H1 (cell line): ENCODE measurements around the gene CD37. TPM values are rescaled to one million over a fixed set of nuclear protein-coding genes. Genes with fewer than 3 reads are reported as not detected.

Source experiments
- CTCF ChIA-PET: fragments of 300-600 bp; sonication (Branson Sonifier 250); formaldehyde crosslinking; loops from one replicate; lab custom pipeline; 2021; ENCODE audit not compliant: partially characterized antibody; lab: Charles Lee
- POLR2A ChIA-PET: fragments of 300-600 bp; sonication (Branson Sonifier 250); formaldehyde crosslinking; loops from one replicate; lab custom pipeline; 2021; ENCODE audit warnings: inconsistent platforms; ENCODE audit not compliant: partially characterized antibody; lab: Charles Lee
- DNase-seq, 2 experiments: peaks; one replicate each; pipeline versions ENCODE4 v3.0.0 to v3.0.0-alpha.2; 2010 to 2022; ENCODE audit warnings: low spot score in 2 of 2, low read depth in 1 of 2, mixed read lengths in 1 of 2
- FAIRE-seq: peaks from 2 replicates; lab custom pipeline; 2011; peaks lifted over from hg19 to GRCh38; lab: Jason Lieb, UNC
- H2AFZ ChIP-seq: 2 replicates; pipeline ENCODE4 v1.8.1; 2012; ENCODE audit warnings: low read length, inconsistent platforms
- H2AK5ac ChIP-seq: 2 replicates; pipeline ENCODE4 v1.6.1; 2013; ENCODE audit warnings: low read depth, low read length
- H2BK120ac ChIP-seq: replicated peaks from 2 replicates; pipeline ENCODE3; 2013; ENCODE audit warnings: low read depth, low read length, inconsistent platforms
- H2BK12ac ChIP-seq: 2 replicates; pipeline ENCODE4 v1.6.1; 2013; ENCODE audit warnings: low read depth, low read length
- H2BK15ac ChIP-seq: 2 replicates; pipeline ENCODE4 v1.6.1; 2013; ENCODE audit warnings: low read length
- H2BK20ac ChIP-seq: 2 replicates; pipeline ENCODE4 v1.6.1; 2013; ENCODE audit warnings: low read length
- H2BK5ac ChIP-seq: 2 replicates; pipeline ENCODE4 v1.6.1; 2013; ENCODE audit warnings: low read depth, low read length
- H3K14ac ChIP-seq: 2 replicates; pipeline ENCODE4 v1.6.1; 2013; ENCODE audit warnings: inconsistent platforms; ENCODE audit not compliant: insufficient read length
- H3K18ac ChIP-seq: 2 replicates; pipeline ENCODE4 v1.6.1; 2013; ENCODE audit warnings: low read length; ENCODE audit errors: extremely low read depth
- H3K23ac ChIP-seq: 2 replicates; pipeline ENCODE4 v1.6.1; 2013; ENCODE audit warnings: inconsistent platforms; ENCODE audit not compliant: insufficient read length
- H3K23me2 ChIP-seq: 2 replicates; pipeline ENCODE4 v1.6.1; 2013; ENCODE audit warnings: low read depth, low read length
- H3K27ac ChIP-seq: 2 replicates; pipeline ENCODE4 v1.6.1; 2011; ENCODE audit warnings: low read depth, low read length, inconsistent platforms
- H3K27me3 ChIP-seq, 4 experiments: replicated peaks in 1 of 4; 1 replicate in 1 of 4; 2 replicates in 3 of 4; pipeline versions ENCODE4 v1.6.1 to v1.8.1; 2011 to 2013; ENCODE audit warnings: low read length in 3 of 4, mild to moderate bottlenecking in 3 of 4, inconsistent platforms in 2 of 4, mixed read lengths in 2 of 4, moderate library complexity in 1 of 4; ENCODE audit not compliant: control insufficient read depth in 3 of 4, insufficient read depth in 3 of 4; ENCODE audit errors: extremely low read depth in 1 of 4
- H3K36me3 ChIP-seq, 4 experiments: 2 replicates each; pipeline versions ENCODE4 v1.6.1 to v1.8.1; 2011 to 2013; ENCODE audit warnings: mild to moderate bottlenecking in 4 of 4, low read length in 3 of 4, moderate library complexity in 2 of 4, control low read depth in 1 of 4, inconsistent platforms in 1 of 4; ENCODE audit not compliant: insufficient read depth in 4 of 4, control insufficient read depth in 2 of 4
- H3K4ac ChIP-seq: replicated peaks from 2 replicates; pipeline ENCODE3; 2013; ENCODE audit warnings: low read length, low read depth, mixed read lengths, inconsistent platforms; ENCODE audit not compliant: insufficient read length
- H3K4me1 ChIP-seq, 4 experiments: replicated peaks in 1 of 4; 1 replicate in 1 of 4; 2 replicates in 3 of 4; pipeline versions ENCODE4 v1.6.1 to v1.8.1; 2011 to 2013; ENCODE audit warnings: low read length in 3 of 4, inconsistent platforms in 2 of 4, mixed read lengths in 1 of 4; ENCODE audit not compliant: insufficient read depth in 4 of 4, control insufficient read depth in 3 of 4
- H3K4me2 ChIP-seq, 2 experiments: 2 replicates each; pipeline versions ENCODE4 v1.6.1 to v1.8.1; 2011 to 2013; ENCODE audit warnings: low read depth in 2 of 2, low read length in 2 of 2, control low read depth in 1 of 2, inconsistent platforms in 1 of 2, mild to moderate bottlenecking in 1 of 2; ENCODE audit not compliant: insufficient read depth in 1 of 2
- H3K4me3 ChIP-seq, 4 experiments: fragments of 200-600, 300-600 bp in 1 of 4; sonication (generic), shearing (Covaris generic), sonication (Bioruptor Twin) in 1 of 4; 2 replicates each; pipeline versions ENCODE4 v1.5.1 to v1.8.1; 2011 to 2016; ENCODE audit warnings: low read length in 4 of 4, low read depth in 3 of 4, control low read depth in 2 of 4, inconsistent platforms in 2 of 4, mild to moderate bottlenecking in 2 of 4, mixed read lengths in 1 of 4, moderate library complexity in 1 of 4; ENCODE audit not compliant: insufficient read depth in 2 of 4; ENCODE audit errors: extremely low read depth in 1 of 4
- H3K56ac ChIP-seq: replicated peaks from 2 replicates; pipeline ENCODE3; 2013; ENCODE audit warnings: low read depth, mild to moderate bottlenecking, mixed read lengths, low read length, inconsistent platforms; ENCODE audit not compliant: insufficient read length
- H3K79me1 ChIP-seq: 2 replicates; pipeline ENCODE4 v1.6.1; 2013; ENCODE audit warnings: low read depth, low read length, control low read depth
- H3K79me2 ChIP-seq, 2 experiments: 2 replicates each; pipeline versions ENCODE4 v1.6.1 to v1.8.1; 2012 to 2013; ENCODE audit warnings: low read length in 2 of 2, mild to moderate bottlenecking in 2 of 2, inconsistent platforms in 1 of 2; ENCODE audit not compliant: insufficient read depth in 2 of 2, control insufficient read depth in 1 of 2
- H3K9ac ChIP-seq, 4 experiments: replicated peaks in 1 of 4; 1 replicate in 1 of 4; 2 replicates in 3 of 4; pipeline versions ENCODE4 v1.6.1 to v1.8.1; 2011 to 2013; ENCODE audit warnings: low read depth in 3 of 4, low read length in 3 of 4, control low read depth in 2 of 4, mild to moderate bottlenecking in 2 of 4, moderate library complexity in 2 of 4, inconsistent platforms in 1 of 4; ENCODE audit errors: extremely low read depth in 1 of 4
- H3K9me3 ChIP-seq, 2 experiments: 2 replicates each; pipeline versions ENCODE4 v1.6.1 to v1.8.1; 2012 to 2013; ENCODE audit warnings: mild to moderate bottlenecking in 2 of 2, moderate library complexity in 2 of 2, control low read depth in 1 of 2, inconsistent platforms in 1 of 2, low read depth in 1 of 2, low read length in 1 of 2, mixed read lengths in 1 of 2; ENCODE audit not compliant: insufficient read depth in 2 of 2
- H4K20me1 ChIP-seq, 2 experiments: replicated peaks in 1 of 2; 2 replicates each; pipeline versions ENCODE3 to v1.8.1; 2011 to 2013; ENCODE audit warnings: inconsistent platforms in 2 of 2, low read length in 2 of 2, mild to moderate bottlenecking in 1 of 2; ENCODE audit not compliant: insufficient read depth in 2 of 2, control insufficient read depth in 1 of 2
- H4K5ac ChIP-seq: 2 replicates; pipeline ENCODE4 v1.6.1; 2013; ENCODE audit warnings: low read length, low read depth, mixed read lengths, inconsistent platforms; ENCODE audit not compliant: insufficient read length
- H4K8ac ChIP-seq: 2 replicates; pipeline ENCODE4 v1.8.0; 2013; ENCODE audit warnings: mild to moderate bottlenecking, moderate library complexity, low read length, inconsistent platforms; ENCODE audit not compliant: insufficient read depth; ENCODE audit errors: extremely low read depth
- H4K91ac ChIP-seq: replicated peaks from 2 replicates; pipeline ENCODE3; 2013; ENCODE audit warnings: low read length, mixed read lengths, inconsistent platforms; ENCODE audit not compliant: insufficient read length
- BRCA1 ChIP-seq: IDR thresholded peaks from 2 replicates; pipeline ENCODE4 v1.6.1; 2012; ENCODE audit warnings: low read depth, low read length, improper control_type of control experiment
- CBX8 ChIP-seq: fragments of 300-800, 300-1000 bp; sonication (generic); IDR thresholded peaks from 2 replicates; pipeline ENCODE4 v1.7.1; 2016; ENCODE audit warnings: low read depth, low read length, borderline replicate concordance
- CHD2 ChIP-seq: IDR thresholded peaks from 2 replicates; pipeline ENCODE4 v1.6.1; 2012; ENCODE audit warnings: low read length, improper control_type of control experiment
- GTF2F1 ChIP-seq: IDR thresholded peaks from 2 replicates; pipeline ENCODE4 v1.6.1; 2012; ENCODE audit warnings: low read depth, low read length, improper control_type of control experiment, borderline replicate concordance
- JUN ChIP-seq: IDR thresholded peaks from 2 replicates; pipeline ENCODE4 v1.6.1; 2011; ENCODE audit warnings: low read depth, mild to moderate bottlenecking, improper control_type of control experiment, low read length
- JUND ChIP-seq: IDR thresholded peaks from 2 replicates; pipeline ENCODE4 v1.6.1; 2011; ENCODE audit warnings: mild to moderate bottlenecking, improper control_type of control experiment, low read length
- KDM1A ChIP-seq: fragments of 200-600, 300-600 bp; sonication (generic); IDR thresholded peaks from 2 replicates; pipeline ENCODE4 v1.7.1; 2016; ENCODE audit warnings: mild to moderate bottlenecking, low read length, borderline replicate concordance
- KDM4A ChIP-seq: IDR thresholded peaks from one replicate; pipeline ENCODE4 v1.7.1; 2012; ENCODE audit warnings: low read depth, mild to moderate bottlenecking, moderate library complexity, low read length, inconsistent platforms; ENCODE audit not compliant: severe bottlenecking
- PHF8 ChIP-seq: fragments of 200-600 bp; sonication (generic); conservative IDR thresholded peaks from 2 replicates; pipeline ENCODE4 v1.7.1; 2012; ENCODE audit warnings: low read depth, mild to moderate bottlenecking, inconsistent platforms, low read length, moderate library complexity
- POLR2A ChIP-seq, 2 experiments: IDR thresholded peaks; 1 replicate in 1 of 2; 2 replicates in 1 of 2; pipeline ENCODE4 v1.6.1; 2011; ENCODE audit warnings: low read depth in 2 of 2, low read length in 2 of 2, mild to moderate bottlenecking in 2 of 2; ENCODE audit errors: control extremely low read depth in 1 of 2
- RFX5 ChIP-seq: IDR thresholded peaks from 2 replicates; pipeline ENCODE4 v1.6.1; 2011; ENCODE audit warnings: low read depth, low read length, improper control_type of control experiment, borderline replicate concordance
- SUZ12 ChIP-seq: fragments of 200-600 bp; sonication (generic); IDR thresholded peaks from 2 replicates; pipeline ENCODE4 v1.6.1; 2012; ENCODE audit warnings: mild to moderate bottlenecking, inconsistent platforms, low read length, moderate library complexity, mixed read lengths
- TAF1 ChIP-seq: IDR thresholded peaks from 2 replicates; pipeline ENCODE4 v1.6.1; 2011; ENCODE audit warnings: mild to moderate bottlenecking, low read depth, low read length
- TCF12 ChIP-seq: IDR thresholded peaks from 2 replicates; pipeline ENCODE4 v1.6.1; 2011; ENCODE audit warnings: low read depth, mild to moderate bottlenecking, low read length
- WGBS, 2 experiments: shearing (Covaris generic) in 1 of 2; methylation state at CpG; one replicate each; pipeline versions ENCODE4 v1.1.6 to v1.1.7; 2013 to 2015; ENCODE audit warnings: low lambda C conversion rate in 2 of 2, mixed read lengths in 2 of 2, inconsistent platforms in 1 of 2, low coverage in 1 of 2, missing lambda C conversion rate in 1 of 2; ENCODE audit not compliant: insufficient replicate concordance in 2 of 2, insufficient coverage in 1 of 2, insufficient read length in 1 of 2; ENCODE audit errors: extremely low coverage in 1 of 2, missing lambda C conversion rate in 1 of 2; 5-methylcytosine and 5-hydroxymethylcytosine counted together
- polyA plus RNA-seq, 7 experiments: library from polyadenylated mRNA; depleted of rRNA in 3 of 7; stranded (reverse) in 5 of 7; unstranded in 2 of 7; fragments of >200 nt in 5 of 7; fragments of 200-250 nt in 2 of 7; gene quantifications; 1 replicate in 5 of 7; 2 replicates in 1 of 7; 4 replicates in 1 of 7; pipeline versions ENCODE4 v1.2.1 to v1.2.3, GENCODE V29; 2011 to 2013; ENCODE audit warnings: missing spikeins in 2 of 7, mixed read lengths in 2 of 7
- total RNA-seq: library from RNA; stranded (reverse); fragmentation: NEBNext Ultra II Directional; extraction: Animal tissue kit (Norgen Biotek cat#: 25700); gene quantifications from 2 replicates; pipeline ENCODE4 v1.2.1, GENCODE V29; 2021
- TF ChIP-seq, protein P1 (sequence below): IDR thresholded peaks from 2 replicates; pipeline ENCODE4 v1.6.1; 2012; ENCODE audit warnings: inconsistent platforms

CD37 gene
- total and polyA plus RNA-seq, 2 of the 8 experiments (the other 6 are each of a cell fraction or from before 2014, with no cell fraction given), result not detected

DNA sequence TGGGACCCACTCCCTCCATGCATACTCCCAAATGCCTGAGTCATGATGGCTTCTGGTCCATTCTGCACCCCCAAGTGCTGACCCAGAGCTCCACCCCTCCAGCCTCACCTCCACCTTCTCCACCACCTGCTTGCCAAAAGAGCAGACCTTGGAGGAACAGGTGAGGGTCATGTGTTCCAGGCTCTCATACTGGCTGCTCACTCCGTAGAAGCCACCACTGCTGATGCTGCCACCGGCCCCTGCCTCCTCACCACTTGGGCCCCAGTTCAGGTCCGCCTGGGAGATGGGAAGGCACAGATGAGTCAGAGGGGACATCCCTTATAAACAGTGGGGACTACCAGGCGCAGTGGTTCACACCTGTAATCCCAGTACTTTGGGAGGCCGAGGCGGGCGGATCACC, 7.9 kb downstream of the CD37 start:
- H4K91ac ChIP-seq, result no peak overlapping the region
- H3K23ac ChIP-seq, result no peak overlapping the region
- no peak overlapping the region for H2BK12ac ChIP-seq
- H2BK5ac ChIP-seq, result no peak overlapping the region
- 92% methylated on average over 7 of the region's 7 CpGs; no CpG with 5 or more reads in 1 of the 2 experiments for WGBS, 2 experiments
- no peak overlapping the region for H3K56ac ChIP-seq
- H4K5ac ChIP-seq, result no peak overlapping the region
- no peak overlapping the region for H3K4me3 ChIP-seq
- no peaks in the 10 kb centered on the region; the same call in 1 of the 2 replicates for H3K79me1 ChIP-seq
- H2AK5ac ChIP-seq, result no peak overlapping the region
- DNase-seq (no peak), FAIRE-seq (no peak)
- ChIA-PET POLR2A (interaction anchor here (0.6 to 8.9 kb wide), 8 partner anchors 10 to 97 kb away, joined by 3 to 112 read pairs (median 18); partner anchors contain the start of genes DKKL1 and TEAD2), CTCF (interaction anchor here (0.6 kb wide), 1 partner anchor 214 kb away, joined by 3 read pairs; no protein-coding TSS in a partner anchor)
- H2BK20ac ChIP-seq, result no peak overlapping the region
- no peak overlapping the region for H3K4ac ChIP-seq
- H3K4me2 ChIP-seq, result no peak overlapping the region
- H3K4me1 ChIP-seq, result peaks cover 0 to 12% (median 5%) of the 10 kb centered on the region in 4 experiments; a peak in 5 of 7 replicates
- no peaks in the 10 kb centered on the region for H3K27me3 ChIP-seq
- no peaks in the 10 kb centered on the region for H3K9me3 ChIP-seq
- peaks cover 9% of the 10 kb centered on the region for H3K23me2 ChIP-seq
- no peak overlapping the region for H3K27ac ChIP-seq
- H3K36me3 ChIP-seq, result peaks cover 53 to 72% (median 60%) of the 10 kb centered on the region in 4 experiments
- no peak overlapping the region for H3K18ac ChIP-seq
- H3K79me2 ChIP-seq, result no peaks in the 10 kb centered on the region
- H2BK120ac ChIP-seq, result no peak overlapping the region
- peaks cover 10 to 28% of the 10 kb centered on the region in 2 experiments for H4K20me1 ChIP-seq
- H4K8ac ChIP-seq, result no peak overlapping the region; the same call in 1 of the 2 replicates
- no peak overlapping the region for H2AFZ ChIP-seq
- no peak overlapping the region for H2BK15ac ChIP-seq
- H3K14ac ChIP-seq, result no peak overlapping the region
- no peak overlapping the region for H3K9ac ChIP-seq
- TF ChIP-seq TCF12 (no peak), SUZ12 (no peak), RFX5 (no peak), GTF2F1 (no peak), PHF8 (no peak), KDM4A (no peak), BRCA1 (no peak), CHD2 (no peak), POLR2A (IDR thresholded peaks at IDR 0.05; ENCODE audit: control extremely low read depth in 1 of 2, low read depth in 2 of 2, low read length in 2 of 2) (no peak), KDM1A (no peak), TAF1 (no peak), JUND (no peak), CBX8 (no peak), JUN (no peak)
- TF ChIP-seq, protein P1, sequence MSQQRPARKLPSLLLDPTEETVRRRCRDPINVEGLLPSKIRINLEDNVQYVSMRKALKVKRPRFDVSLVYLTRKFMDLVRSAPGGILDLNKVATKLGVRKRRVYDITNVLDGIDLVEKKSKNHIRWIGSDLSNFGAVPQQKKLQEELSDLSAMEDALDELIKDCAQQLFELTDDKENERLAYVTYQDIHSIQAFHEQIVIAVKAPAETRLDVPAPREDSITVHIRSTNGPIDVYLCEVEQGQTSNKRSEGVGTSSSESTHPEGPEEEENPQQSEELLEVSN, result no peak
